ENCODE results near the gene SHANK3. TPM values are rescaled to one million over a fixed set of nuclear protein-coding genes. Genes with fewer than 3 reads are reported as not detected.

Gene SHANK3
- total and polyA plus RNA-seq, 2 of the 8 experiments (the other 6 are each of a cell fraction or from before 2014, with no cell fraction given) = 1.5 to 6.0 TPM

- H3K4me3 ChIP-seq (ENCODE audit: extremely low read depth in 1 of 4, insufficient read depth in 2 of 4, low read depth in 3 of 4, low read length in 4 of 4) = no peak overlapping the region
- H3K79me2 ChIP-seq (ENCODE audit: control insufficient read depth in 1 of 2, insufficient read depth in 2 of 2, low read length in 2 of 2) = no peaks in the 10 kb centered on the region
- no peaks in the 10 kb centered on the region for H3K9me3 ChIP-seq (ENCODE audit: insufficient read depth in 2 of 2, low read depth in 1 of 2, low read length in 1 of 2)
- H3K23me2 ChIP-seq (ENCODE audit: low read depth, low read length) = no peaks in the 10 kb centered on the region; the same call in 1 of the 2 replicates
- H4K8ac ChIP-seq (ENCODE audit: extremely low read depth, insufficient read depth, low read length) = no peak overlapping the region
- no peak overlapping the region for H2AFZ ChIP-seq (ENCODE audit: low read length)
- ChIA-PET POLR2A (ENCODE audit: partially characterized antibody) (interaction anchor here (1.1 kb wide), 1 partner anchor 8 kb away, joined by 4 read pairs; no protein-coding TSS in a partner anchor), CTCF (ENCODE audit: partially characterized antibody) (interaction anchor here (1.3 kb wide), 1 partner anchor 12 kb away, joined by 7 read pairs; no protein-coding TSS in a partner anchor)
- H3K27me3 ChIP-seq (replicated peaks in 1 of 4; ENCODE audit: control insufficient read depth in 3 of 4, extremely low read depth in 1 of 4, insufficient read depth in 3 of 4, low read length in 3 of 4) = no peaks in the 10 kb centered on the region; a peak in 1 of 7 replicates
- H3K14ac ChIP-seq (ENCODE audit: insufficient read length) = no peak overlapping the region
- H3K36me3 ChIP-seq (ENCODE audit: control insufficient read depth in 2 of 4, insufficient read depth in 4 of 4, low read length in 3 of 4) = no peaks in the 10 kb centered on the region
- H2BK15ac ChIP-seq (ENCODE audit: low read length) = no peak overlapping the region
- H2BK5ac ChIP-seq (ENCODE audit: low read depth, low read length) = no peak overlapping the region
- FAIRE-seq (no peak), DNase-seq (ENCODE audit: low read depth in 1 of 2, low spot score in 2 of 2) (no peak)
- no peak overlapping the region for H3K9ac ChIP-seq (replicated peaks in 1 of 4; ENCODE audit: extremely low read depth in 1 of 4, low read depth in 3 of 4, low read length in 3 of 4)
- no peak overlapping the region for H3K27ac ChIP-seq (ENCODE audit: low read depth, low read length)
- H3K4me1 ChIP-seq (replicated peaks in 1 of 4; ENCODE audit: control insufficient read depth in 3 of 4, insufficient read depth in 4 of 4, low read length in 3 of 4) = peaks cover 0 to 8% (median 3%) of the 10 kb centered on the region in 4 experiments; a peak in 4 of 7 replicates
- no peak overlapping the region for H2BK120ac ChIP-seq (replicated peaks; ENCODE audit: low read depth, low read length)
- no peak overlapping the region for H4K5ac ChIP-seq (ENCODE audit: insufficient read length, low read depth, low read length)
- H3K4me2 ChIP-seq (ENCODE audit: insufficient read depth in 1 of 2, low read depth in 2 of 2, low read length in 2 of 2) = no peak overlapping the region
- H4K20me1 ChIP-seq (replicated peaks in 1 of 2; ENCODE audit: control insufficient read depth in 1 of 2, insufficient read depth in 2 of 2, low read length in 2 of 2) = peaks cover 3 to 15% of the 10 kb centered on the region in 2 experiments
- H4K91ac ChIP-seq (replicated peaks; ENCODE audit: insufficient read length, low read length) = no peak overlapping the region
- no peak overlapping the region for H3K23ac ChIP-seq (ENCODE audit: insufficient read length)
- no peak overlapping the region for H2AK5ac ChIP-seq (ENCODE audit: low read depth, low read length)
- no peak overlapping the region for H3K18ac ChIP-seq (ENCODE audit: extremely low read depth, low read length)
- H3K4ac ChIP-seq (replicated peaks; ENCODE audit: insufficient read length, low read depth, low read length) = no peak overlapping the region
- no peak overlapping the region for H3K56ac ChIP-seq (replicated peaks; ENCODE audit: insufficient read length, low read depth, low read length)
- WGBS, 2 experiments (ENCODE audit: extremely low coverage in 1 of 2, insufficient coverage in 1 of 2, insufficient read length in 1 of 2, insufficient replicate concordance in 2 of 2, low coverage in 1 of 2, low lambda C conversion rate in 2 of 2, missing lambda C conversion rate in 1 of 2) = 96% methylated on average over 3 of the region's 3 CpGs; no CpG with 5 or more reads in 1 of the 2 experiments
- H2BK20ac ChIP-seq (ENCODE audit: low read length) = no peak overlapping the region
- H3K79me1 ChIP-seq (ENCODE audit: low read depth, low read length) = no peaks in the 10 kb centered on the region
- H2BK12ac ChIP-seq (ENCODE audit: low read depth, low read length) = no peak overlapping the region
- TF ChIP-seq SP1 (IDR thresholded peaks at IDR 0.05; ENCODE audit: low read depth, low read length) (no peak), EP300 (IDR thresholded peaks at IDR 0.05; ENCODE audit: borderline replicate concordance in 1 of 2, low read depth in 2 of 2, low read length in 2 of 2) (no peak), SAP30 (IDR thresholded peaks at IDR 0.05; ENCODE audit: insufficient read depth, insufficient replicate concordance, low read length) (no peak), SIRT6 (IDR thresholded peaks at IDR 0.05; ENCODE audit: low read length) (no peak), CHD1 (IDR thresholded peaks at IDR 0.05; ENCODE audit: low read depth, low read length) (no peak), MAX (IDR thresholded peaks at IDR 0.05) (no peak), GABPA (IDR thresholded peaks at IDR 0.05; ENCODE audit: borderline replicate concordance, insufficient read depth, low read length) (no peak), KDM1A (IDR thresholded peaks at IDR 0.05; ENCODE audit: borderline replicate concordance, low read length) (no peak), SRF (IDR thresholded peaks at IDR 0.05; ENCODE audit: low read depth, low read length) (no peak), HDAC2 (IDR thresholded peaks at IDR 0.05; ENCODE audit: borderline replicate concordance in 1 of 2, low read depth in 2 of 2, low read length in 2 of 2) (no peak), JUN (IDR thresholded peaks at IDR 0.05; ENCODE audit: low read depth, low read length) (no peak), POLR2AphosphoS5 (IDR thresholded peaks at IDR 0.05; ENCODE audit: low read depth, low read length) (no peak), SIN3A (conservative IDR thresholded peaks at IDR 0.05 in 1 of 2, IDR thresholded peaks at IDR 0.05 in 1 of 2; ENCODE audit: low read depth in 1 of 2, low read length in 2 of 2) (no peak), CEBPB (IDR thresholded peaks at IDR 0.05; ENCODE audit: low read depth, low read length) (no peak)
Observed at GRCh38 chr22:50708474-50708873, 35.9 kb downstream of the SHANK3 start.
